Colonic mucosa (tissue), 4 donors: ENCODE data around the gene RAB38. TPM values are rescaled to one million over a fixed set of nuclear protein-coding genes. Genes with fewer than 3 reads are reported as not detected.
A peak's percentile ranks its signal among the peaks of the same experiment; 100 is the strongest.

Source experiments
- DNase-seq: peaks from one replicate; pipeline ENCODE4 v3.0.0-alpha.2; 2020
- H3K27ac ChIP-seq: fragments of 200-600 bp; one replicate; pipeline ENCODE4 v1.8.0; 2021
- H3K27me3 ChIP-seq: fragments of 200-600 bp; one replicate; pipeline ENCODE4 v1.8.0; 2021
- H3K36me3 ChIP-seq: fragments of 200-600 bp; one replicate; pipeline ENCODE4 v1.8.0; 2021
- H3K4me1 ChIP-seq: fragments of 200-600 bp; one replicate; pipeline ENCODE4 v1.8.0; 2021; ENCODE audit warnings: mild to moderate bottlenecking
- H3K4me3 ChIP-seq: fragments of 200-600 bp; one replicate; pipeline ENCODE4 v1.8.0; 2021
- H3K9ac ChIP-seq, 2 donors: one replicate each; pipeline ENCODE4 v1.7.0; 2013; ENCODE audit warnings: control low read depth in 2 of 2, low read depth in 2 of 2, low read length in 2 of 2
- H3K9me3 ChIP-seq: fragments of 200-600 bp; one replicate; pipeline ENCODE4 v1.8.0; 2021
- CTCF ChIP-seq: fragments of 200-600 bp; IDR thresholded peaks from one replicate; pipeline ENCODE4 v1.8.0; 2022; ENCODE audit warnings: antibody characterized with exemption, mild to moderate bottlenecking
- intact Hi-C: fragments of 100-400 bp; cut with DNase I; formaldehyde crosslinking; loops from one replicate; pipeline ENCODE4 v1.14.1; 2022
- total RNA-seq, 2 donors: library from RNA; stranded (reverse); fragmentation: NEBNext Ultra II Directional in 1 of 2; extraction: Animal tissue kit (Norgen Biotek cat#: 25700) in 1 of 2; gene quantifications; one replicate each; pipeline ENCODE4 v1.2.1, GENCODE V29; 2021
- donor health status: healthy.
- donor health status: DM: no; HTN: no; CAD: no.
- donor health status: DM: no; HTN: no; CAD: no.

Gene RAB38
- 1 to 10 TPM; 1.6 to 4.9 TPM for total RNA-seq

- Histone ChIP-seq H3K4me3 (peak within 1 kb of the TSS; percentile 38), H3K9me3 (no peaks in the 10 kb centered on the region), H3K4me1 (no peaks in the 10 kb centered on the region), H3K27ac (no peak within 1 kb of the TSS), H3K36me3 (no peaks in the 10 kb centered on the region), H3K27me3 (no peaks in the 10 kb centered on the region), H3K9ac (peak within 1 kb of the TSS; percentile 51 to 58)
- intact Hi-C loops, result no loop called here
- peak; percentile 61 for DNase-seq
- no peak for TF ChIP-seq CTCF
Observed at GRCh38 chr11:88174709-88175568, at the start of gene RAB38. Gene RAB38, minus strand, starts transcription at chr11:88175443. Its CDS starts 59 bp downstream, at chr11:88175384.

- H3K36me3 ChIP-seq, result no peaks in the 10 kb centered on the region
- TF ChIP-seq CTCF, result no peak
- no peak overlapping the region for H3K9ac ChIP-seq
- H3K27me3 ChIP-seq, result no peaks in the 10 kb centered on the region
- no peaks in the 10 kb centered on the region for H3K9me3 ChIP-seq
- no peak for DNase-seq
- H3K4me1 ChIP-seq, result no peaks in the 10 kb centered on the region
- no peak overlapping the region for H3K27ac ChIP-seq
- intact Hi-C loops, result no loop called here
- H3K4me3 ChIP-seq, result no peak overlapping the region
Observed at GRCh38 chr11:88213406-88213805, 38.2 kb upstream of the RAB38 start.

GRCh38 chr11:88212300-88212699 lies 37.1 kb upstream of the RAB38 start:
- TF ChIP-seq CTCF, result no peak
- no peaks in the 10 kb centered on the region for H3K4me1 ChIP-seq
- intact Hi-C loops, result no loop called here
- no peaks in the 10 kb centered on the region for H3K27me3 ChIP-seq
- no peaks in the 10 kb centered on the region for H3K9me3 ChIP-seq
- H3K36me3 ChIP-seq, result no peaks in the 10 kb centered on the region
- no peak overlapping the region for H3K4me3 ChIP-seq
- no peak for DNase-seq
- no peak overlapping the region for H3K27ac ChIP-seq
- no peak overlapping the region for H3K9ac ChIP-seq

- Histone ChIP-seq H3K27ac (no peak overlapping the region), H3K36me3 (no peaks in the 10 kb centered on the region), H3K9ac (no peak overlapping the region), H3K9me3 (no peaks in the 10 kb centered on the region), H3K4me1 (no peaks in the 10 kb centered on the region), H3K27me3 (no peaks in the 10 kb centered on the region), H3K4me3 (no peak overlapping the region)
- intact Hi-C loops, result no loop called here
- TF ChIP-seq CTCF, result no peak
- no peak for DNase-seq
Observed at GRCh38 chr11:88208745-88209144, 33.5 kb upstream of the RAB38 start.

- intact Hi-C loops, result no loop called here
- DNase-seq, result no peak
- H3K4me3 ChIP-seq, result no peak overlapping the region
- no peak overlapping the region for H3K27ac ChIP-seq
- no peaks in the 10 kb centered on the region for H3K9me3 ChIP-seq
- H3K9ac ChIP-seq, result no peak overlapping the region
- no peak for TF ChIP-seq CTCF
- no peaks in the 10 kb centered on the region for H3K4me1 ChIP-seq
- no peaks in the 10 kb centered on the region for H3K36me3 ChIP-seq
- H3K27me3 ChIP-seq, result no peaks in the 10 kb centered on the region
Observed at GRCh38 chr11:88206751-88207150, 31.5 kb upstream of the RAB38 start.
